Lung (tissue), 12 donors: Measurements from ENCODE around the gene SBF2. TPM values are rescaled to one million over a fixed set of nuclear protein-coding genes. Genes with fewer than 3 reads are reported as not detected.

Experiments used
- ATAC-seq: fragments of 200-7000 bp; cut with Tn5 transposase; one replicate; pipeline ENCODE4 v1.9.1; 2020; ENCODE audit warnings: moderate number of reproducible peaks; ENCODE audit not compliant: insufficient read depth, low FRiP score
- DNase-seq, 3 donors: peaks; one replicate each; pipeline ENCODE4 v3.0.0-alpha.2; 2013 to 2017
- H3K27ac ChIP-seq, 2 donors: one replicate each; pipeline ENCODE4 v1.5.1; 2013; ENCODE audit warnings: mild to moderate bottlenecking in 2 of 2, moderate library complexity in 2 of 2, control low read depth in 1 of 2, inconsistent platforms in 1 of 2, low read depth in 1 of 2, low read length in 1 of 2
- H3K27me3 ChIP-seq, 3 donors: one replicate each; pipeline ENCODE4 v1.5.1; 2013; ENCODE audit warnings: low read length in 2 of 3; ENCODE audit not compliant: control insufficient read depth in 3 of 3, insufficient read depth in 3 of 3
- H3K36me3 ChIP-seq, 4 donors: one replicate each; pipeline ENCODE4 v1.5.1; 2013; ENCODE audit warnings: low read length in 4 of 4, mild to moderate bottlenecking in 1 of 4, moderate library complexity in 1 of 4; ENCODE audit not compliant: control insufficient read depth in 4 of 4, insufficient read depth in 4 of 4
- H3K4me1 ChIP-seq, 5 donors: one replicate each; pipeline ENCODE4 v1.5.1; 2013; ENCODE audit warnings: low read length in 5 of 5, mild to moderate bottlenecking in 2 of 5, moderate library complexity in 1 of 5; ENCODE audit not compliant: control insufficient read depth in 5 of 5, insufficient read depth in 5 of 5
- H3K4me3 ChIP-seq: one replicate; pipeline ENCODE4 v1.5.1; 2013; ENCODE audit warnings: mild to moderate bottlenecking, control low read depth, moderate library complexity
- H3K9ac ChIP-seq, 2 donors: one replicate each; pipeline ENCODE4 v1.5.1; 2013; ENCODE audit warnings: low read length in 2 of 2, control low read depth in 1 of 2; ENCODE audit not compliant: insufficient read depth in 1 of 2
- H3K9me3 ChIP-seq, 4 donors: one replicate each; pipeline ENCODE4 v1.5.1; 2013; ENCODE audit warnings: low read length in 3 of 4, mild to moderate bottlenecking in 1 of 4, moderate library complexity in 1 of 4; ENCODE audit not compliant: control insufficient read depth in 4 of 4, insufficient read depth in 3 of 4
- WGBS, 2 donors: extraction: QIAGEN DNeasy Blood & Tissue Kit; methylation state at CpG; one replicate each; pipeline ENCODE4 v1.1.7; 2013; 5-methylcytosine and 5-hydroxymethylcytosine counted together
- polyA plus RNA-seq, 2 donors: library from polyadenylated mRNA; stranded (reverse); fragments of 200-250 nt; gene quantifications; one replicate each; pipeline ENCODE4 v1.2.1, GENCODE V29; 2013
- total RNA-seq, 2 donors: library from RNA; depleted of rRNA in 1 of 2; stranded (reverse); fragments of >200 nt in 1 of 2; gene quantifications; one replicate each; pipeline ENCODE4 v1.2.1, GENCODE V29; 2014 to 2021
- TF ChIP-seq, protein P1 (sequence below): IDR thresholded peaks from 2 replicates; pipeline ENCODE4 v1.5.1; 2012; ENCODE audit warnings: mild to moderate bottlenecking; ENCODE audit errors: control extremely low read depth, extremely low read depth
- donor health status: control.
- donor health status: control.
- donor health status: Bipolar disorder and iron deficiency.
- donor health status: healthy.
- donor health status: DM: yes; HTN: yes; CAD: no.

Gene SBF2
- total and polyA plus RNA-seq, 4 donors: 4.4 to 104 (median 24.9) TPM

DNA sequence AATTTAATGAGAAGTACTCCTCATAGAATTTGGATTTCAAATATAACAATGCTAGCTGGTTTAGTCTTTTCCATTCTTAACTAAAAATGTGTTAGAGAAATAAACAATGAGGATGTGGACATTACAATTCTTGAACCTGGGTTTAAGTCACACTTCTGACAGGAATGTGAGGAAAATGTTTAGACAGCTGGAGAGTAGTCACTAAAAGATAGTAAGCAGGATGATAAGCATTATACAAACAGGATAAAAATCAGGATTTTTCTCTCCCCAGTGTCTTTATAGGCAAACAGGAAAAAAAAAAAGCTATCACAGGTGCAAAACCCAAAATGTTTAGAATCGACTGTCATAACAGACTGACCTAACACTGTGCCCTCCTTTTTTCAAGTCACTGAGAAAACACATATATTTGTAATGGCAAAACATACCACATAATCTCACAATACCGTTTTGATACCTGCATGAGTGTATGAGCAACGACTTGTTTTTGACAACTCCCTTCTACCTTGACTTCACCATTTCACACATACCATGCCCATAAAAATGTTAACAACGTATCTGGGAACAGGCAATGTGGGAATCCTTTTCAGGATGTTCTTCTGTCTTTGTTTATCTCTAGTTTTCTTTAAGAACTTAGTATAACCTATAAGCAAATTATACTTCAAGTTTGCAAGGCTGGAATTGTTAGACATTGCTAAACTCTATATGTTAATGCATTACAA is 242.0 kb downstream of the SBF2 start:
- ATAC-seq (no peak), DNase-seq (no peak)
- Histone ChIP-seq H3K9ac (no peak overlapping the region), H3K27me3 (no peaks in the 10 kb centered on the region), H3K36me3 (peaks cover 0 to 4% (median 0%) of the 10 kb centered on the region in 4 donors), H3K4me1 (peaks cover 0 to 6% (median 0%) of the 10 kb centered on the region in 5 donors), H3K27ac (no peak overlapping the region), H3K4me3 (no peak overlapping the region), H3K9me3 (peaks cover 0 to 4% (median 0%) of the 10 kb centered on the region in 4 donors)
- WGBS, 2 donors: 57 to 75% methylated on average over 4 of the region's 4 CpGs
- TF ChIP-seq, protein P1, sequence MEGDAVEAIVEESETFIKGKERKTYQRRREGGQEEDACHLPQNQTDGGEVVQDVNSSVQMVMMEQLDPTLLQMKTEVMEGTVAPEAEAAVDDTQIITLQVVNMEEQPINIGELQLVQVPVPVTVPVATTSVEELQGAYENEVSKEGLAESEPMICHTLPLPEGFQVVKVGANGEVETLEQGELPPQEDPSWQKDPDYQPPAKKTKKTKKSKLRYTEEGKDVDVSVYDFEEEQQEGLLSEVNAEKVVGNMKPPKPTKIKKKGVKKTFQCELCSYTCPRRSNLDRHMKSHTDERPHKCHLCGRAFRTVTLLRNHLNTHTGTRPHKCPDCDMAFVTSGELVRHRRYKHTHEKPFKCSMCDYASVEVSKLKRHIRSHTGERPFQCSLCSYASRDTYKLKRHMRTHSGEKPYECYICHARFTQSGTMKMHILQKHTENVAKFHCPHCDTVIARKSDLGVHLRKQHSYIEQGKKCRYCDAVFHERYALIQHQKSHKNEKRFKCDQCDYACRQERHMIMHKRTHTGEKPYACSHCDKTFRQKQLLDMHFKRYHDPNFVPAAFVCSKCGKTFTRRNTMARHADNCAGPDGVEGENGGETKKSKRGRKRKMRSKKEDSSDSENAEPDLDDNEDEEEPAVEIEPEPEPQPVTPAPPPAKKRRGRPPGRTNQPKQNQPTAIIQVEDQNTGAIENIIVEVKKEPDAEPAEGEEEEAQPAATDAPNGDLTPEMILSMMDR: no peak

DNA sequence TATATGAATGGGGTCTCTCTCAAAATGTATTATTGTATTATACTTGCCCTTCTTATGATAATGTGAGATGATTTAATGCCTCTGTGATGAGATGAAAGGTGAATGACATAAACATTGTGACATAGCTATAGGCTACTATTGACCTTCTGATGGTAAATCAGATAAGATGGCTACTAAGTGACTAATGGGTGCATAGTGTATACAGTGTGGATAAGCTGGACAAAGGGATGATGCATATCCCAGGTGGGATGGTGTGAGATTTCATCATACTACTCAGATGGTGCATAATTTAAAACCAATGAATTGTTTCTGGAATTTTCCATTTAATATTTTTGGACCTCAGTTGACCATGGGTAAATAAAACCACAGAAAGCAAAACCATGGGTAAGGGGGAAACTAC is 243.5 kb downstream of the SBF2 start:
- Histone ChIP-seq H3K27ac (no peak overlapping the region), H3K4me3 (no peak overlapping the region), H3K27me3 (no peaks in the 10 kb centered on the region), H3K9me3 (peaks cover 0 to 3% (median under 1%) of the 10 kb centered on the region in 4 donors), H3K4me1 (peaks cover 0 to 6% (median 0%) of the 10 kb centered on the region in 5 donors), H3K36me3 (peaks cover 0 to 4% (median 0%) of the 10 kb centered on the region in 4 donors), H3K9ac (no peak overlapping the region)
- DNase-seq: no peak
- TF ChIP-seq, protein P1: no peak
- ATAC-seq: no peak

DNA sequence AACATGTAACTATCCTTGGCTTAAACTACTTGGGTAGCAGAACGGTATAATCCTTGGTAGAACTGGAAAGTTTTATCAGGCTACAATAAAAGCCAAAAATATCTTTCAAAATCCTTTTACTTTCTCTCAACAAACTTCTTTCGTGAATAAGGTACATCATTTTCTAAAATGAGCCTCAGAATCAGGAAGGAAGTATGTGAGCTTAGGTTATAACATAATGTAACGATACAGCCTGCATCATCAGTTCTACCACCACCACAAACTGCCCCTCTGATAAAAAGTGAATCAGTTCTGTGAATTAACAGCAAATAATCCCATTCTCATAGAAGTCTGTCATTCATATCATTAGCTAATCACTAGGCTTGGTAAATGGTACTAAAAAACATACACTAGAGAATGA is 244.3 kb downstream of the SBF2 start:
- no peaks in the 10 kb centered on the region for H3K27me3 ChIP-seq
- TF ChIP-seq, protein P1: no peak
- H3K36me3 ChIP-seq: peaks cover 0 to 4% (median 0%) of the 10 kb centered on the region in 4 donors
- no peak overlapping the region for H3K4me3 ChIP-seq
- H3K9me3 ChIP-seq: peaks cover 0 to 5% (median 2%) of the 10 kb centered on the region in 4 donors
- no peak overlapping the region for H3K27ac ChIP-seq
- 31 to 55% methylated on average over 3 of the region's 3 CpGs for WGBS, 2 donors
- no peak for DNase-seq
- no peak for ATAC-seq
- H3K4me1 ChIP-seq: peaks cover 0 to 6% (median 0%) of the 10 kb centered on the region in 5 donors
- H3K9ac ChIP-seq: no peak overlapping the region

DNA sequence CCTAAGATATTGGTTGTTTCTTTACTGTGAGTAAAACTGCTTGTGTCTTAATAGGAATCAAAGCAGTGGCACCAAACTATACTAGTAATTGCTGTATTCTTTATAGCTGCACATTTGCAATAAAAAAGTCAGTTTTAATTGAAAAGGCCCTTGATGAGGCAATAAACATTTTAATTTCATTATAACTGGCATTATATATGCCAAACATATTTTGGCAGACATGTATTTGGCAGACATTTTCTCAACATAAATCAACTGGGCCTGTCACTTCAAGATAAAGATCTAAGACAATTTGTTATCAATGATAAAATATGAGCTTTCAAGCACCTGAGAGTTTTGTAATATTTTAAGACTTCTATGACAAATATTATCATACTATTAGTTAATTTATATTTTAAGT is 245.7 kb downstream of the SBF2 start:
- Histone ChIP-seq H3K36me3 (peaks cover 0 to 4% (median 0%) of the 10 kb centered on the region in 4 donors), H3K27me3 (no peaks in the 10 kb centered on the region), H3K4me3 (no peak overlapping the region), H3K9ac (no peak overlapping the region), H3K9me3 (peaks cover 0 to 12% (median 6%) of the 10 kb centered on the region in 4 donors), H3K27ac (no peak overlapping the region), H3K4me1 (peaks cover 0 to 6% (median 0%) of the 10 kb centered on the region in 5 donors)
- TF ChIP-seq, protein P1: no peak
- ATAC-seq: no peak
- no peak for DNase-seq
